ENCODE data around the gene PRMT5.

PRMT5 gene

GRCh38 chr14:22883173-22883976 lies 45.8 kb downstream of the PRMT5 start, which contains the start of gene REM2:
TSS of gene REM2 (plus strand) at chr14:22883222. CDS start at chr14:22883288, 66 bp downstream.
- no peak for DNase-seq (ENCODE audit: low read depth)
- H3K4me3 ChIP-seq (ENCODE audit: low read length), result peak within 1 kb of the TSS; percentile 17
- TF ChIP-seq, protein P1, sequence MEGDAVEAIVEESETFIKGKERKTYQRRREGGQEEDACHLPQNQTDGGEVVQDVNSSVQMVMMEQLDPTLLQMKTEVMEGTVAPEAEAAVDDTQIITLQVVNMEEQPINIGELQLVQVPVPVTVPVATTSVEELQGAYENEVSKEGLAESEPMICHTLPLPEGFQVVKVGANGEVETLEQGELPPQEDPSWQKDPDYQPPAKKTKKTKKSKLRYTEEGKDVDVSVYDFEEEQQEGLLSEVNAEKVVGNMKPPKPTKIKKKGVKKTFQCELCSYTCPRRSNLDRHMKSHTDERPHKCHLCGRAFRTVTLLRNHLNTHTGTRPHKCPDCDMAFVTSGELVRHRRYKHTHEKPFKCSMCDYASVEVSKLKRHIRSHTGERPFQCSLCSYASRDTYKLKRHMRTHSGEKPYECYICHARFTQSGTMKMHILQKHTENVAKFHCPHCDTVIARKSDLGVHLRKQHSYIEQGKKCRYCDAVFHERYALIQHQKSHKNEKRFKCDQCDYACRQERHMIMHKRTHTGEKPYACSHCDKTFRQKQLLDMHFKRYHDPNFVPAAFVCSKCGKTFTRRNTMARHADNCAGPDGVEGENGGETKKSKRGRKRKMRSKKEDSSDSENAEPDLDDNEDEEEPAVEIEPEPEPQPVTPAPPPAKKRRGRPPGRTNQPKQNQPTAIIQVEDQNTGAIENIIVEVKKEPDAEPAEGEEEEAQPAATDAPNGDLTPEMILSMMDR (conservative IDR thresholded peaks at IDR 0.05; ENCODE audit: low read depth, low read length), result no peak

DNA sequence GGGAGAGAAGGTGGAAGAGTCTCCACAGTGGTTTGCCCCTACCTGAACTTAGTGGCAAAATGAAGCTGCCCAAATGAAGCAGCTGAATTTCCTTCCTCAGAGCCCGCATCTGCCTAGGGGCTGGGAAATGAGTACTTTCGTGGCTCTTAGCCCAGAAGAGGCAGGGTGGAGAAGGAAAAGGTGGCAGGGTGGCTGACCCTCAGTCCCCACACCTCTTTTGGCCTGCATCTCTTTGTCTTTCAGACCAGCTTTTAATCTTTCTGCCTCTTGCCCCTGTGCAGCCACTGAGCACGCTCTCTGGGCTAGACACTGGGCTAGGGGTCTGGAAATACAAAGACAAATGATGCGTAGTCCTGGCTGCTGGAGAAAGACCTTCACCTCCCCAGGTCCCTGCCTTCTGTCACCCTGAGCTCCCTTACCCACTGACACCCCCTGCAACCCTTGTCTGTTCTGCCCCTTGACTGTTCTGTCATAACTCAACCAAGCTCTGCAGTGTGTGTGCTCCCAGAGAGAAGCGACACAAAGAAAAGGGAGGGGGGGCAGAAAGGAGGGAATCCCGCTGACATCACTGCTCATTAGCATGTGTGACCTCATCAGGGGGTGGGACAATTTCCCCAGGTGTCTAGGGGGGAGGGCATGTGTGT lies 46.5 kb downstream of the PRMT5 start:
- H3K4me3 ChIP-seq (ENCODE audit: low read length), result no peak overlapping the region
- DNase-seq (ENCODE audit: low read depth), result peak; percentile 20
- TF ChIP-seq, protein P1 (conservative IDR thresholded peaks at IDR 0.05; ENCODE audit: low read depth, low read length), result no peak

DNA sequence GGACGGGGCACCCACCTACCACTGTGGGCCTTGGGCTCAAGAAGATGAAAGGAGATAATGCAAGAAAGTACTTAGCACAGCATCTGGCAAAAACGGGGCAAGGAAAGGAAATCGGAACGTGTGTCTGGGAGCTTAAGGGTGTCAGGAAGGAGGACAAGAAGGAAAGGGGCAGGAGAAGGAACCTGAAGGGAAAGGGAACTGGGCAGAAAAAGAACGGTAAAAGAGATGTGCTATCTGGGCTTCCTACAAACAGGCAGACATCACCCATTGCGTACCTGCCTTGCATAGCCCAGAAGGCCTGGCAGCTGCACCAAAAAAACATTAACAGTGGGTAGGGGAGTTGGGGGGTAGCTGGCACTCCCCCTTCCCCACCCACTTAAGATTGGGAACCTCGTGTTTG lies 47.1 kb downstream of the PRMT5 start:
- DNase-seq (ENCODE audit: low read depth), result no peak
- H3K4me3 ChIP-seq (ENCODE audit: low read length), result no peak overlapping the region
- TF ChIP-seq, protein P1 (conservative IDR thresholded peaks at IDR 0.05; ENCODE audit: low read depth, low read length), result no peak

DNA sequence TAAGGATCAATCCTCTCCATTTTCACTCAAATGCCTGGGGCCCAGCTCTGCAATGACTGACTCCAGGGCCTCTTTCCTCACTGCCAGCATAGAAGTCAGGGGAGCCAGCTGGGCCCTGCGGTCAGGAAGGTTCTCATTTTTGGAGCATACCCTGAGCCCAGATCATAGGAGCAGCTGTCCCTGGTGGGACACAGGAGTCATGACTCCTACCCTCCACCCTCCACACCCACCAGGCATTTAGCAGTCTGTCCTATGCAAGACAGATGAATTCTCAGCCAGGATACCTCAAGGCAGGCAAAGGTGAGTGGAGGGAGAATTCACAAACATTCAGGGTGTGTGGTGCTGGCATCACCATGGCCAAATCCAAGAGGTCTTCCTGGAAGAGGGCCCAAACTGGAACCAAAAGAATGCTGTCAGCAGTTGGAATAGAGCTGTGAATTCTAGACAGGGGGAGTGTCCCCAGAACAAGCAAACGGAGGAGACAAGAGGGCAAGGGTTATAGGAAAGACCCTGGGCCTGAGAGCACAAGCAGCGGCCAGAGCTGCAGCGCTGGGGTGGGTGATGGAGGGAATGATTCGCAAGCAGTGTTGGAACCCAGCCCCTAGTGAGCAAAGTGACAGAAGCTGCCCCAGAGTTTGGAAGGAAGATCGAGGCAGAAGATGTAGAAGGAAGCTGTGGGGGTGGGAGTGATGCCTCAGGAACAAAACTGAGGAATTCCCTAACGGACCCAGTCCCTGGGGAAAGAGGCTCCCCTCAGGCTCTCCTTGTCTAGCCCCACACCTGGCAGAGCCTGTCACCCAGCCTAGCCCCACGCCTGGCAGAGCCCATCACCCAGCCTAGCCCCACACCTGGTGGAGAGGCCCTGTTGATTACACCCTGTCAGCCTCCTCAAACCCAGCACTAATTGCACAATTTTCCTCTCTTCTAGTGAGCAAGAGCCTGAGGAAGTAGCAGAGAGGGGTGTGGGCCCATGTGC lies 50.6 kb downstream of the PRMT5 start:
- H3K4me3 ChIP-seq (ENCODE audit: low read length), result no peak overlapping the region
- TF ChIP-seq, protein P1 (conservative IDR thresholded peaks at IDR 0.05; ENCODE audit: low read depth, low read length), result no peak
- no peak for DNase-seq (ENCODE audit: low read depth)

DNA sequence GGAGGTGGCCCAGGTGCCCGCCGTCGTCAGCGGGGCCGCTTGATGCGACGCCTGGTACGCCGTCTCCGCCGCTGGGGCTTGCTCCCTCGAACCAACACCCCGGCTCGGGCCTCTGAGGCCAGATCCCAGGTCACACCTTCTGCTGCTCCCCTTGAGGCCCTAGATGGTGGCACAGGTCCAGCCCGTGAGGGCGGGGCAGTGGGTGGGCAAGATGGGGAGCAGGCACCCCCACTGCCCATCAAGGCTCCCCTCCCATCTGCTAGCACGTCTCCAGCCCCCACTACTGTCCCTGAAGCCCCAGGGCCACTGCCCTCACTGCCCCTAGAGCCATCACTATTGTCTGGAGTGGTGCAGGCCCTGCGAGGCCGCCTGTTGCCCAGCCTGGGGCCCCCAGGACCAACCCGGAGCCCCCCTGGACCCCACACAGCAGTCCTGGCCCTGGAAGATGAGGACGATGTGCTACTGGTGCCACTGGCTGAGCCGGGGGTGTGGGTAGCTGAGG lies 52.1 kb downstream of the PRMT5 start:
- TF ChIP-seq, protein P1 (conservative IDR thresholded peaks at IDR 0.05; ENCODE audit: low read depth, low read length), result no peak
- no peak overlapping the region for H3K4me3 ChIP-seq (ENCODE audit: low read length)
- DNase-seq (ENCODE audit: low read depth), result no peak

DNA sequence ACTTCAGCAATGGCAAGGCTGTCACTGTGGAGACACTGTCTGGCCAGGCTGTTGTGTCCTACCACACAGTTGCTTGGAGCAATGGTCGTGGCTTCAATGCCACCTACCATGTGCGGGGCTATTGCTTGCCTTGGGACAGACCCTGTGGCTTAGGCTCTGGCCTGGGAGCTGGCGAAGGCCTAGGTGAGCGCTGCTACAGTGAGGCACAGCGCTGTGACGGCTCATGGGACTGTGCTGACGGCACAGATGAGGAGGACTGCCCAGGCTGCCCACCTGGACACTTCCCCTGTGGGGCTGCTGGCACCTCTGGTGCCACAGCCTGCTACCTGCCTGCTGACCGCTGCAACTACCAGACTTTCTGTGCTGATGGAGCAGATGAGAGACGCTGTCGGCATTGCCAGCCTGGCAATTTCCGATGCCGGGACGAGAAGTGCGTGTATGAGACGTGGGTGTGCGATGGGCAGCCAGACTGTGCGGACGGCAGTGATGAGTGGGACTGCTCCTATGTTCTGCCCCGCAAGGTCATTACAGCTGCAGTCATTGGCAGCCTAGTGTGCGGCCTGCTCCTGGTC lies 53.3 kb downstream of the PRMT5 start:
- TF ChIP-seq, protein P1 (conservative IDR thresholded peaks at IDR 0.05; ENCODE audit: low read depth, low read length), result no peak
- no peak overlapping the region for H3K4me3 ChIP-seq (ENCODE audit: low read length)
- DNase-seq (ENCODE audit: low read depth), result no peak

Measured in retinal pigment epithelial cell (primary cell).